GM10847 (cell line): ENCODE results near the gene PDE11A.

Experiments
- POLR2A ChIP-seq: IDR thresholded peaks from 2 replicates; pipeline ENCODE4 v1.6.1; 2011; ENCODE audit not compliant: insufficient read length; ENCODE audit errors: extremely low read depth

PDE11A gene

DNA sequence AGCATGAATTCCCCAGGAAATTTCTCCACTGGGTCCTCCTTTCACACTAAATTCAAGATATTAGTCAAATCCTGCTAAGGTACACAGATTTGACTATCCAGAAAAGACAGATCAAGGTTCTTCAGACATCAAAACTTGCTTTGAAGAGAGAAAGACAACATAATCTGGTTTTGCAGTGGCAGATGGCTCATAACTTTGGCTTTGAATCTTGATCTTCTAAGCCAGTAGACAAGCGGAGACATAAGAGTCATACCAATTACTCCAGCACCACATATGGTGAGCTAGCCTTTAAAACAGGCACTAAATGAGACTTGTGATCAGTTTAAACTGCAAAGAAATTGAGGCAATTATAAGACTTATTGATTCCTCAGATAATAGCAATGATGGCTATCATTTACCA lies 29.3 kb downstream of the PDE11A start:
- no peak for TF ChIP-seq POLR2A

DNA sequence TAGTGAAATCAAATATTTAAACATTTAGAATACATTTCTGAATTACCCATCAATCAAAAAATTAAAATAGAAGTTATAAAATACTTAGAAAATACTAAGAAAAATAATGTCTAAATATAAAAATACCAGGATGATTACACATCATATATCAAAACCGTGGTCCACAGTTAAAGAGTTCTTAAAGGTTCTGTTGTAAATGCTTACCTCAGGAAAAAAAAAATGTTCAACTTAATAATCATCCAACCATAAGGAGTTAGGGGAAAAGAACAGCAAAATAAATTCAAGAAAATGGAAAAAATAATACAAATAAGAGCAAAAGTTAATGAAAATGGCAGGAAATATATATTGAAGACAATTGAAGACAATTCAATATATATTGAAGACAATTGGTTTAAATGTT lies 43.2 kb downstream of the PDE11A start:
- no peak for TF ChIP-seq POLR2A

DNA sequence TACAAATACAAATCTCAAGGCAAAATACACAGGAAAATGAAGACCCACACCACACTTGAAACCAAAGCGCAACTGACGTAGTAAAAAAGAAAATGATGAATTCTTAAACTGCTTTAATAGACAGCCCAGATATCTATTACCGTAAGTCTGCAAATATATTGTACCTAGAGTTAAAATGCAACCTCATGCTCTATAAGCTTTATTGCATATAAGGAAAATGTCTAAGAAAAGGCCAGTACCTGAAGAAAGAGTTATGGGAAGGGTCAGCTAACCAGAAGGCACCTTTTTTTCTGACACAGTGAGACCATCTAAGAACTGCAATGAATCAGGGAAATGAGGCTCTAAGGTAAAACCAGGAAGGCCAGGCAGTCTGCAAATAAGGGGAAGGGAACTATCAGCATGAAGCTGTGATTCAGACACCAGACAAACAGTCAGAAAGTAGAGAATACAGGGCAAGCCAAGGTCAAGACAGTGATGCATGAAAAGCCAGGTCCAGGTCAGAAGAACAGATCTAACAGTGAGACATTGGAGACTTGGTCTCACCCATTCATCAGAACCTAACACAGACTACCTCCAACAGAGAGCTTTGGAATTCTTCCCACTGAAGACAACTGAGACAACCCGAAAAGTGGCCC lies 46.9 kb downstream of the PDE11A start:
- TF ChIP-seq POLR2A = no peak

DNA sequence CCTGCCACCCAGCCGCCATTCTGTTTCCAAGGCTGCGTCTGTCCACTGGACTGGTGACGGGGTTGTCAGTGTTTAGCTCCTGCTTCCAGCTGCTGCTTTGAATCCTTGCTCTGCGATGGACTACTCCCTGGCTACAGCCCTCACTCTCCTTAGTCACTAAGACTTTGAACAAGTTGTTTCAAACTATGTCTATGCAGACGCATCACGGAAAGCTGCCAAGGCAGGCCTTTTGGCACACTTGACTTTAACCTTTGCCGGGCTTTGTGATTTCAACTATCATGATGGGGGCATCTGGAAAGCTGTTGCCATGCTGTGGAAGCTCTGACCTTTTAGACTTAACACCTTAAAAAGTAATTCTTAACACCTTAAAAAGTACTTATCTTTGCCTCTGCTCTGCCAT lies 54.4 kb downstream of the PDE11A start:
- TF ChIP-seq POLR2A = no peak

DNA sequence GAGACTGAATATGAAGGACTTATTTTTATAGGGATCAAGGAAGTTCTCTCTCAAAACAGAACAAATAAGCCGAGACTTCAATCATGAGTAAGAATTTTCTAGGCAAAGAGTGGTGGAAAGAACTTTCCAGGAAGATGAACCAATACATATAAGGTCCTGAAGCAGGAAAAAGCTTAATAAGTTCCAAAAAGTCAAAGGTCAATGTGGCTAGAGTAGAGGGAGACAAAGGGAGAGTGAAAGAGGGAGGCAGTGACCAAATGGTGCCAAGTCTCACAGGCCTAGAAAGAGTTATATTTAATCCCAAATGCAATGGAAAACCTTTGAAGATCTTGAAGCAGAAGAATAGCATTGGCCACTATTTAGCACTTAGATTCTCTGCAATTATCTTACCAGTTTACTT lies 56.0 kb downstream of the PDE11A start:
- no peak for TF ChIP-seq POLR2A

DNA sequence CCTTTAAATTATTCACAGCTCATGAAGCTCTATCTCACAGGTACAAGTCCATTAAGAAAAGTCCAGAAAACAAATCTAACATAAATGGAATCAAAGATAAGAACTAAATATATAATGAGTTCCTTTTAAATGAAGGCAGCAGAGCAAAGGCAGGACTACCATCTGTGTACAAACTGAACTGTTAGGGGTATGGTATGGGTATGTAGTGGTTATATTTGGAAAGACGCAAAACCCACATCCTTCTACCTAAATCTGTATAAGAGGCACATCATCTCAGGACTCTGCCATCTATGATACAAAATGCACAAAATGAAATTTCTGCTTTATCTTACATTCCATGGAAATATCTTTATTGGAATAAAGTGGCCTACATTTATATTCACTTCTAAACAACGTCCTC lies 59.9 kb downstream of the PDE11A start:
- no peak for TF ChIP-seq POLR2A

DNA sequence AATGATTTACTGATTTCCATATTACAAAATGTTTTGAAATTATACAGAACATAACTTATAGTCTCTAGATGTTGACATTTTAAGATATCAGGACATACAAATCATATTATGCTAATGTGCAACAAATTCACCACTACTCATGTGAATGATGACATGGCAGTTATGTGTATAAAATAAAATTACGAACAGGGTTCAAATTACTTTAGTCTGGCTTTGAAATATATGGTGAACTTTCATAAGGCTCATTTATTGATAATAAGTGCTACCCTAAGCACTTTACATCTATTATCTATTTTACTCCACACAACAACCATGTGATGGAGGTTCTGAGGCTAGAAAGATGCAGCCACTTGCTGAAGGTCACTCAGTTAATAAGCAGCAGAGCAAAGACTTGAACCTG lies 62.8 kb downstream of the PDE11A start:
- no peak for TF ChIP-seq POLR2A

DNA sequence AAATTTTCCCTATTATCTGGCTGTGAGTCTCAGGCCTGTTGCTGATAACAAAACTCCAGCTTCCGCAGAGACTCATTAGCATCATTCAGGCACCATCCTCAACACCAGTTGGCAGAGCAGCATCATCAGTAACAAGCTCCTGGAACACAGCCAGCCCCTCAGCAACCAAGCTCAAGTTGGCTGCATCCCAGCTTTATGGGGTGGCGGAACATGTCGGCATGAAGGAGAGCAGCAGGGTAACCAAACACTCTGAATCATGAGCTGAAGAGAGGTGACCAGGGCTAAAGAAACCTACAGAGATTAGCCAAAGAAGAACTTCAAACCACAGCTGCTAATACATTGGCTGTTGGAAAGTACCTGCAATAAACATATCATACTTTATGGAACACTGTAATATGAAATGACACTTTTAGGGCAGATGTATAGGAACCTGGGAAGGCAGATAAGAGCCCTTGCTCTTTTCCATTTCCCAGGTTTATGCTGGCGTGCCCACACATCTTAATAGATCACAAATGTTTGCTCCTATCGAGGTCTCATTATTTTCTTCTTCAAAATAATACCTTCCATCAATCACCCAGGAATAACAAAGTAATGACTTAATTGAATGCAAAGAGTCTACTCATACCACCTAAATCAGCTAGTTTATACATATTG lies 63.8 kb downstream of the PDE11A start:
- TF ChIP-seq POLR2A = no peak

DNA sequence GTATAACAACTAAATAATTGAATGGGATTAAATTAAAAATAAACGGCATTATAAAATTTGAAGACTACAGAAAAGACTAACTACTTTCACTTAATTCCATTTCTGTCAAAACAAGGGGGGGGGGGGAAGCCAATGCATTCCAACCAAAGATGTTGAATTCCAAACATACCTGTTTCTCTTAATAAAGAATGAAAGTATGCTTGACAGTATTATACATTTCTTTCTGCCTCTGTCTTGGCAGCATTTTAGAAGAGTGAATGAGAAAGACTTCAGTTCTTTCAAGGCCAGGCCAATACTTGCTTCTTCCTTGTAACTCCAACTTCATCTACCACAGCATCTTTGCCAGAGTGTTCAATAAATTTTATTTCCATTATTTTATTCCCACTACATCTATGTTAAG lies 65.9 kb downstream of the PDE11A start:
- no peak for TF ChIP-seq POLR2A

DNA sequence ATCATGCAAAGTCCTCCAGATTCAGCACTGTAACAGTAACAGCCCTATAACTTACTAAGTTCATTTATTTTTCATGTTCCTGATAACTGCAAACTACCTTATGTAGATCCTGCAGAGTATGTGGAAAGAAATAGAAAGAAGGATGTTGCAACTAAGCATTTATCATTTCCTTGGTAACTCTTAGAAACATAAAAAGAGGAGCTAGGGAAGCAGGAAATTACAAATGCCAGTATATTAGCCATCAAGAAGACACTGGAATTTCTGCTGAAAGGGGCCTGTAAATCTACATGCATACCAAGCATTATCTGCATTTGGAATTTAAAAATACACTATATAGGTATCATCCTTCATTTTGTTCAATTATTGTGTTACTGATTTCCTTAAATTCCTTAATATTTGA lies 66.8 kb downstream of the PDE11A start:
- TF ChIP-seq POLR2A = no peak

DNA sequence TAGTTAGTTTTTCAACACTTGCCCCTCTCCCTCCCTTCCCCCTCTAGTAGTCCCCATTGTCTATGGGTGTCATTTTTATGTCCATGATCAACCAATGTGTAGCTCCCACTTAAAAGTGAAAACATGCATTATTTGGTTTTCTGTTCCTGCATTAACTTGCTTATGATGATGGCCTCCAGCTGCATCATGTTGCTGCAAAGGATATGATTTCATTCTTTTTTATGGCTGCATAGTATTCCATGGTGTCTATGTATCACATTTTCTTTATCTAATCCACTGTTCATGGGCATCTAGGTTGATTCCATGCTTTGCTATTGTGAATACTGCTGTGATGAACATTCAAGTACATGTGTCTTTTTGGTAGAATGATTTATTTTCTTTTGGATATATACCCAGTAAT lies 70.5 kb downstream of the PDE11A start:
- TF ChIP-seq POLR2A = no peak

DNA sequence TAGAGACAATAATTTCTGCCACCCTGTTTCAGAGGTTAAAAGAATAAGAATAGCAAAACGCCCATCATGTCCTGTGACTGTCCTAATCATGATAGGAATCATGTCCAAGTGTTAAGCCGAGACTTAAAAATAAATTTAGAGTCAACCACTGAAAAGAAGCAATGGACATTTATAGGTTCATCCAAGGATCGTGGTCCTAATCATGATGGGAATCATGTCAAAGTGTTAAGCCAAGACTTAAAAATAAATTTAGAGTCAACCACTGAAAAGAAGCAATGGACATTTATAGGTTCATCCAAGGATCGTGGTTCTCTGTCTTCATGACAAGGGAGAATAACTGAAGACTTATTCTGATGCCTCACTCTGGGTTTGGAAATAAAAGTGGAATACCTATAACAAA lies 73.6 kb downstream of the PDE11A start:
- TF ChIP-seq POLR2A = no peak

DNA sequence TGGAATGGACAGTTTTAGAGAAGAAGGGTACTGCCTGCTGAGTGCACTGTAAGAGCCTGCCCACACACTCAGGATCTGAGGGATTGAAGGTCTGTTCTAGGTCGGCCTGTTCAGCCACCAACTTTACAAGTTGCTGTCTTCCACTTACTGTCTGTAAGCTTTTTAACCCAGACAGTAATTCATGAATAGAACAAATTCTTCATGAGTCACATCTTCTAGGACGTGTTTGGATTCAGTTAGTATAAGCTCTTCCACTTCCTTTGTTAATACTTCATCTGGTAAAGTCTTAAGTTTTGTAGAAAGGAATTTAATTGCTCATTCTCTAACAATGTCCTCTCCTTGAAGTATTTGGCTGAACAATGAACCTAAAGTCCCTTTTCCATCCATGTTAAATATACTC lies 74.6 kb downstream of the PDE11A start:
- no peak for TF ChIP-seq POLR2A

DNA sequence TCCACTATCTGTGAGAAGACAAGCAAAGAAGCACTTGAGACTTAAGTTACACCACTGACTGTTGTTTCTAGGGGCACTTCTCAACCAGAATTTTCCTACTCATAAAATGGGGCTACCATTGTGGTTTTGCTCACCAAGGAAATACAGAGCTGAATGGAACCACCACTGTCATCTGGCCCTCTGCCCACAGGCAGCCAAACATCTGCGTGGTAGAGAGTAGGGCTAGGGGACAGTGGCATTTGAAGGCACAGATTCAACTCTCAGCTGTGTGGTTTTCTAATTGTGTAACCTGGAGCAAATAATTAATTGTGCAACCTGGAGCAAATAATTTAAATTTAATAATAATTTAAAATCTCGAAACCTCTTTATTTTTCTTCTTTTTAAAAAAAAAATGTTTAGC lies 79.6 kb downstream of the PDE11A start:
- no peak for TF ChIP-seq POLR2A

DNA sequence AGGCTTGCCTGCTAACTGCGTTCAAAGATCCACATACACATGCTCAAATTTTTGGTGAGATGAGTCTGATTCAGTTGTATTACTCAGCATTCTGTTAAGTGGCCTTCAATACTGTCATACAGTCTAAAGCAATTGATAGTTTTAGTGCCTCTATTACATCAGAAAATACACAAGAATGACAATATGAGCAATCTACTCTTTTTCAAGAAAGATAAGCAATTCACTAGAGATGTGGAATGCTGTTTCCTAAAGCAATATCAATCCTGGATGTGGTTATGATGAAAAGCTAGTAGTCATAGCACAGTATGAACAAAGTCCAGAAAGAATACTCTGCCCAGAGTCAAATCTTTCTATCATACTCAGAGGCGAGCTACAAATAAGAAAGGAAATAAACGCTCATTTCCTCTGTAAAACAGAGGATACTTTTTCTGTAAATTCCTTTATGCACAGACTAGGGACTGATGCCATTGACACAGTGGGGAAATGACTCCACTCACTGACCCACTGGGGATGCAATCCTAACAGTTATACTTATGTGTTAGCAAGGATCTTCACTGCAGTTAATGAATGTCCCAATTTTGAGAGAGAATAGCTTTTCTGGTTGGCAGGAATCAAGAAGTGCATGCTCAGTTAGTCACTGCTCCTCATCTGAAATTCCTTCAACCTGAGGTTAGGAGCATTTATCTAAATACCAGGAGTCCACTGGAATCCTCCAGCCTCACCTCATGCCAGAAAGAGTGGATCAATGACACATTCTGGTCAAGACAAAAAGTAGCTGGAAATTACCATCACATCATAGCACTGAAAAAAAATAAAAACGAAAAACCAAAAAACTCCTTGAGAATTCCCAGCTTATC lies 83.3 kb downstream of the PDE11A start:
- TF ChIP-seq POLR2A = no peak

DNA sequence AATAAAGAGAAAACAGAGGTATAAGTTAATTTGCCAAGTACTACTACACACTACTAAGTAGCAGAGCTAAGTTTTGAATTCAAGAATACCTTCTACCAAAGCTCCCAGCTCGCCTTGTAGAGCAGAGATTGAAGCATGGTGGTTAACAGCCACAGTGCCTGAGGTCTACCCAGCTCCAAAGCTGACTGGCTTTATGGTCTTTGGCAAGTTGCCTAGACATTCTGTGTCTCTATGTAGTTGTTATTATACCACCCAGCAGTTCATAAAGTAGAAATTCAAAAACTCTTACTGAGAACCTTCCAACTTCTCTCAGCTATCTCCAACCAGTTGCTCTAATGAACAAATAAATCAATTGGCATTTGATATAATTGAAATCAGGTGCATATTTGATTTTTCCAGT lies 87.8 kb downstream of the PDE11A start:
- TF ChIP-seq POLR2A = no peak
